Stimulated activated CD4-positive, alpha-beta T cell treated with anti-CD3 and anti-CD28 coated beads, Interleukin-1b, Interleukin-23, amount 100 ng/mL, for 4 hours (primary cell): Measurements from ENCODE around the gene PRRC2B.
"Not testable (repeated sequence)": the region's sequence is repeated elsewhere in the genome, so short reads cannot be mapped to it uniquely, and the experiment has no call there.

ENCODE experiments used
- DNase-seq, 2 donors: peaks; one replicate each; pipeline ENCODE4 v3.0.0-alpha.2; 2020; ENCODE audit warnings: low read depth in 2 of 2

Gene PRRC2B

GRCh38 chr9:131386281-131386680 is 7.6 kb upstream of the PRRC2B start:
- DNase-seq = no peak

- no peak for DNase-seq
Measured at GRCh38 chr9:131387394-131387793, 6.5 kb upstream of the PRRC2B start.

GRCh38 chr9:131391020-131391419 is 2.9 kb upstream of the PRRC2B start:
- DNase-seq = no peak

GRCh38 chr9:131391504-131391903 is 2.4 kb upstream of the PRRC2B start:
- no peak for DNase-seq

- DNase-seq = peak in 1 of 2 donors; percentile 40
Measured at GRCh38 chr9:131394464-131395156, 724 bp downstream of the PRRC2B start.

- DNase-seq = peak; percentile 40 to 53
Measured at GRCh38 chr9:131395157-131396098, 1.5 kb downstream of the PRRC2B start.

- DNase-seq = not testable (repeated sequence)
Measured at GRCh38 chr9:131396099-131396479, 2.2 kb downstream of the PRRC2B start.

- no peak for DNase-seq
Measured at GRCh38 chr9:131396626-131397025, 2.7 kb downstream of the PRRC2B start.

- DNase-seq = no peak
Measured at GRCh38 chr9:131397100-131397790, 3.4 kb downstream of the PRRC2B start.

GRCh38 chr9:131398204-131398603 is 4.3 kb downstream of the PRRC2B start:
- peak in 1 of 2 donors; percentile 21 for DNase-seq

- no peak for DNase-seq
Measured at GRCh38 chr9:131399972-131400371, 6.1 kb downstream of the PRRC2B start.

- no peak for DNase-seq
Measured at GRCh38 chr9:131400627-131401026, 6.7 kb downstream of the PRRC2B start.

- DNase-seq = no peak
Measured at GRCh38 chr9:131402073-131402472, 8.2 kb downstream of the PRRC2B start.

- no peak for DNase-seq
Measured at GRCh38 chr9:131402738-131403492, 9.0 kb downstream of the PRRC2B start.

- DNase-seq = no peak
Measured at GRCh38 chr9:131403493-131403773, 9.5 kb downstream of the PRRC2B start.

- DNase-seq = no peak
Measured at GRCh38 chr9:131404581-131404980, 10.7 kb downstream of the PRRC2B start.

- no peak for DNase-seq
Measured at GRCh38 chr9:131404987-131405386, 11.1 kb downstream of the PRRC2B start.

- no peak for DNase-seq
Measured at GRCh38 chr9:131405428-131405827, 11.5 kb downstream of the PRRC2B start.

GRCh38 chr9:131405858-131406537 is 12.1 kb downstream of the PRRC2B start:
- DNase-seq = no peak

- DNase-seq = no peak
Measured at GRCh38 chr9:131406563-131407436, 12.9 kb downstream of the PRRC2B start.
